ENCODE measurements around the gene VTI1A. TPM values are rescaled to one million over a fixed set of nuclear protein-coding genes. Genes with fewer than 3 reads are reported as not detected.
"Not testable (repeated sequence)": the region's sequence is repeated elsewhere in the genome, so short reads cannot be mapped to it uniquely, and the experiment has no call there.

VTI1A gene
- total and polyA plus RNA-seq, 9 of the 15 experiments (the other 6 are each of a cell fraction or from before 2014, with no cell fraction given): 9.3 to 21.4 (median 16.0) TPM

DNA sequence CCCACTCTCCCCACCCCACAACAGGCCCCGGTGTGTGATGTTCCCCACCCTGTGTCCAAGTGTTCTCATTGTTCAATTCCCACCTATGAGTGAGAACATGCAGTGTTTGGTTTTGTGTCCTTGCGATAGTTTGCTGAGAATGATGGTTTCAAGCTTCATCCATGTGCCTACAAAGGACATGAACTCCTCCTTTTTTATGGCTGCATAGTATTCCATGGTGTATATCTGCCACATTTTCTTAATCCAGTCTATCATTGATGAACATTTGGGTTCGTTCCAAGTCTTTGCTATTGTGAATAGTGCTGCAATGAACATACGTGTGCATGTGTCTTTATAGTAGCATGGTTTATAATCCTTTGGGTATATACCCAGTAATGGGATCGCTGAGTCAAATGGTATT, 95.8 kb downstream of the VTI1A start:
- in situ Hi-C loops (cut with MboI); intact Hi-C loops (cut with micrococcal nuclease): not testable (repeated sequence)

GRCh38 chr10:112546474-112546873, 99.5 kb downstream of the VTI1A start:
- ChIA-PET CTCF (ENCODE audit: low intra/inter-chr PET ratio) (no interaction called here), POLR2A (no interaction called here)
- Histone ChIP-seq H4K20me1 (replicated peaks; ENCODE audit: control insufficient read depth, insufficient read depth, low read length) (no peaks in the 10 kb centered on the region), H2AFZ (ENCODE audit: low read depth, low read length) (no peak overlapping the region), H3K79me2 (ENCODE audit: control insufficient read depth, insufficient read depth, low read length) (no peaks in the 10 kb centered on the region), H3K36me3 (ENCODE audit: control insufficient read depth, insufficient read depth, low read length) (no peaks in the 10 kb centered on the region), H3K4me2 (ENCODE audit: insufficient read depth, low read length) (no peak overlapping the region), H3K27me3 (ENCODE audit: control insufficient read depth in 2 of 2, insufficient read depth in 2 of 2, low read length in 2 of 2) (no peaks in the 10 kb centered on the region), H3K27ac (ENCODE audit: extremely low read depth, low read depth, low read length) (no peak overlapping the region), H3K9me1 (ENCODE audit: control insufficient read depth, insufficient read depth, low read length) (no peaks in the 10 kb centered on the region), H3K4me3 (no peak overlapping the region), H3K4me1 (replicated peaks in 1 of 2; ENCODE audit: control insufficient read depth in 2 of 2, insufficient read depth in 2 of 2, low read length in 2 of 2) (no peaks in the 10 kb centered on the region), H3K9me3 (replicated peaks; ENCODE audit: control insufficient read depth, insufficient read depth, low read depth, low read length) (no peaks in the 10 kb centered on the region), H3K9ac (ENCODE audit: insufficient read depth in 1 of 2, low read depth in 2 of 2, low read length in 2 of 2) (no peak overlapping the region)
- intact Hi-C loops (cut with micrococcal nuclease): no loop called here
- no peak for DNase-seq (ENCODE audit: extremely low read depth in 1 of 4, low spot score in 3 of 4)
- in situ Hi-C loops (cut with MboI): no loop called here
- FAIRE-seq: no peak
- 100% methylated on average over 2 of the region's 2 CpGs for WGBS (ENCODE audit: insufficient coverage, low coverage, missing lambda C conversion rate)
- BruUV-seq (replicated peaks): no TSS peak
- no peak for ATAC-seq
- no peak for TF ChIP-seq SAFB2 (IDR thresholded peaks at IDR 0.05; ENCODE audit: borderline replicate concordance, low read depth, low read length, severe bottlenecking)
- no peak for TF ChIP-seq NFIC (IDR thresholded peaks at IDR 0.05)
- TF ChIP-seq, protein P1, sequence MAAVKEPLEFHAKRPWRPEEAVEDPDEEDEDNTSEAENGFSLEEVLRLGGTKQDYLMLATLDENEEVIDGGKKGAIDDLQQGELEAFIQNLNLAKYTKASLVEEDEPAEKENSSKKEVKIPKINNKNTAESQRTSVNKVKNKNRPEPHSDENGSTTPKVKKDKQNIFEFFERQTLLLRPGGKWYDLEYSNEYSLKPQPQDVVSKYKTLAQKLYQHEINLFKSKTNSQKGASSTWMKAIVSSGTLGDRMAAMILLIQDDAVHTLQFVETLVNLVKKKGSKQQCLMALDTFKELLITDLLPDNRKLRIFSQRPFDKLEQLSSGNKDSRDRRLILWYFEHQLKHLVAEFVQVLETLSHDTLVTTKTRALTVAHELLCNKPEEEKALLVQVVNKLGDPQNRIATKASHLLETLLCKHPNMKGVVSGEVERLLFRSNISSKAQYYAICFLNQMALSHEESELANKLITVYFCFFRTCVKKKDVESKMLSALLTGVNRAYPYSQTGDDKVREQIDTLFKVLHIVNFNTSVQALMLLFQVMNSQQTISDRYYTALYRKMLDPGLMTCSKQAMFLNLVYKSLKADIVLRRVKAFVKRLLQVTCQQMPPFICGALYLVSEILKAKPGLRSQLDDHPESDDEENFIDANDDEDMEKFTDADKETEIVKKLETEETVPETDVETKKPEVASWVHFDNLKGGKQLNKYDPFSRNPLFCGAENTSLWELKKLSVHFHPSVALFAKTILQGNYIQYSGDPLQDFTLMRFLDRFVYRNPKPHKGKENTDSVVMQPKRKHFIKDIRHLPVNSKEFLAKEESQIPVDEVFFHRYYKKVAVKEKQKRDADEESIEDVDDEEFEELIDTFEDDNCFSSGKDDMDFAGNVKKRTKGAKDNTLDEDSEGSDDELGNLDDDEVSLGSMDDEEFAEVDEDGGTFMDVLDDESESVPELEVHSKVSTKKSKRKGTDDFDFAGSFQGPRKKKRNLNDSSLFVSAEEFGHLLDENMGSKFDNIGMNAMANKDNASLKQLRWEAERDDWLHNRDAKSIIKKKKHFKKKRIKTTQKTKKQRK (IDR thresholded peaks at IDR 0.05; ENCODE audit: borderline replicate concordance, low read depth, low read length): no peak
- TF ChIP-seq PHTF2 (CRISPR knock-in tag; IDR thresholded peaks at IDR 0.05): no peak
- no peak for TF ChIP-seq ZNF586 (CRISPR knock-in tag; conservative IDR thresholded peaks at IDR 0.05)
- no peak for TF ChIP-seq MTA1 (IDR thresholded peaks at IDR 0.05; ENCODE audit: borderline replicate concordance)
- TF ChIP-seq HES1 (IDR thresholded peaks at IDR 0.05; ENCODE audit: low read depth): no peak

More for the DNA sequence above, 95.8 kb downstream of the VTI1A start:
- H3K4me1 ChIP-seq (replicated peaks in 1 of 2; ENCODE audit: control insufficient read depth in 2 of 2, insufficient read depth in 2 of 2, low read length in 2 of 2); H4K20me1 ChIP-seq (replicated peaks; ENCODE audit: control insufficient read depth, insufficient read depth, low read length); H3K9me1 ChIP-seq (ENCODE audit: control insufficient read depth, insufficient read depth, low read length); H3K36me3 ChIP-seq (ENCODE audit: control insufficient read depth, insufficient read depth, low read length); H3K79me2 ChIP-seq (ENCODE audit: control insufficient read depth, insufficient read depth, low read length); H3K27me3 ChIP-seq (ENCODE audit: control insufficient read depth in 2 of 2, insufficient read depth in 2 of 2, low read length in 2 of 2); BruUV-seq (replicated peaks); ATAC-seq; H3K27ac ChIP-seq (ENCODE audit: extremely low read depth, low read depth, low read length); DNase-seq (ENCODE audit: extremely low read depth in 1 of 4, low spot score in 3 of 4); H2AFZ ChIP-seq (ENCODE audit: low read depth, low read length); FAIRE-seq; H3K9ac ChIP-seq (ENCODE audit: insufficient read depth in 1 of 2, low read depth in 2 of 2, low read length in 2 of 2); H3K9me3 ChIP-seq (replicated peaks; ENCODE audit: control insufficient read depth, insufficient read depth, low read depth, low read length); H3K4me2 ChIP-seq (ENCODE audit: insufficient read depth, low read length); POLR2A ChIA-PET; CTCF ChIA-PET (ENCODE audit: low intra/inter-chr PET ratio); H3K4me3 ChIP-seq: not testable (repeated sequence)
- 78% methylated on average over 3 of the region's 5 CpGs for WGBS (ENCODE audit: insufficient coverage, low coverage, missing lambda C conversion rate)
- peak; percentile 69 for TF ChIP-seq ZNF146 (CRISPR knock-in tag; IDR thresholded peaks at IDR 0.05; ENCODE audit: unreplicated experiment)

All from K562 (cell line).